Putamen (tissue), 1 donor: ENCODE measurements around the gene RTCA.
A peak's percentile ranks its signal among the peaks of the same experiment; 100 is the strongest.
"Not testable (repeated sequence)": the region's sequence is repeated elsewhere in the genome, so short reads cannot be mapped to it uniquely, and the experiment has no call there.

Source experiments
- DNase-seq: peaks from one replicate; pipeline ENCODE4 v3.0.0-alpha.2; 2016; ENCODE audit warnings: low spot score

The RTCA gene

DNA sequence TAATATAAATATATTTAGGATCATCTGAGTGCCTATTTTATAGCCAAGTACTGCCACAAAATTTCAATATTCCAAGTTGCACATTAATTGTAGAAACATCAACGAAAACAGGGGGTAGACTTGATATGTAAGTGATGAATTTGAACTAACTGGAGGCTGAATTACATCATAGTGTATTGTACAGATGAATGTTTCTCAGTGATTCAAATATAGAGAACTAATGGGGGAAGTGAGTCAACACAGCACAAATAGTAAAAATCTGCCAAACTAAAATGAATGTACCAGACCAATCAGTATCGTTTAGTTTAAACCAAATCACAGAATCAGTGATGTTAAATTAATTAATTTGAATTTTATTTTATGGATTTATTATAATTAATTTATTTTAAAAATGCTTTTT lies 42.8 kb downstream of the RTCA start:
- no peak for DNase-seq

GRCh38 chr1:100309863-100310262 lies 43.8 kb downstream of the RTCA start:
- no peak for DNase-seq

DNA sequence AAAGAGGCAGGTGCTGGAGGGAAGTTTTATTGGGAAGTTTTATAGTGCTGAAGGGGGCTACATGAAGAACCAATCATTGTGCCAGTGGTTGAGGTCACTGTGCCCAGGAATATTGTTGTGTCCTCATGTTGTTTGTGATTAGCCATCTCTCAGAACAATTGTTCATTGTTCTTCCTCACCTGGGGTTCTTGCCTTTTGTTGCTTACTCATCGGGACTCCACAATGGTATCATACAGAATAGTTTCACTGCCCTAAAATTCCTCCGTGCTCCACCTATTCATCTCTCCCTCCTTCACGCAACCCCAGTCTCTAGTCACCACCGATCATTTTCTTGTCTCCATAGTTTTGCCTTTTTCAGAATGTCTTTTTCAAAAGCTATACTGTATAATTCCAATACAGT lies 47.4 kb downstream of the RTCA start:
- no peak for DNase-seq

- DNase-seq = no peak
These were observed 50.6 kb downstream of the RTCA start for GRCh38 chr1:100316622-100317021.

DNA sequence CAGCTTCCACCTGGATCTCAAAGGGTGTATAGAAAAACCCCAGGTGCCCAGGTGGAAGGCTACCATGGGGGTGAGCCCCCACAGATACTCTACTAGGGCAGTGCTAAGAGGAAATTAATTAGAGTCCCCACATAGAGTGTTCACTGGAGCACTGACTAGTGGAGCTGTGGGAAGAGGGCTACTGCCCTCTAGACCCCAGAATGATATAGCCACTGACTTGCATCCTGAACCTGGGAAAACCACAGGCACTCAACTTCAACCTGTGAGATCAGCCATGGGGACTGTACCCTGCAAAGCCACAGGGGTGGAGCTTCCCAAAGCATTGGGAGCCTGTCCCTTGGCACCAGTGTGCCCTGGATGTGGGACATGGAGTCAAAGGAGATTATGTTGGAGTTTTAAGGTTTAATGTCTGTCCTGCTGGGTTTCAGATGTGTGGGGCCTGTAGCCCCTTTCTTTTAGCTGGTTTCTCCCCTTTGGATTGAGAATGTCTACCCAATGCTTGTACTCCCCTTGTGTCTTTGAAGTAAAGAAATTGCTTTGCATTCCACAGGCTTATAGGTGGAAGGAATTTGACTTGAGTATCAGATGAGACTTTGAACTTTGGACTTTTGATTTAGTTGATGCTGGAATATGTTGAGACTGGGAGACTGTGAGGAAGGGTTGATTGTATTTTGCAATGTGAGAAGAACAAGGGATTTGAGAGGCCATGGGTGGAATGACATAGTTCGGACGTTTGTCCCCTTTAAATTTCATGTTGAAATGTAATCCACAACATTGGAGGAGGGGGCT lies 54.5 kb downstream of the RTCA start:
- no peak for DNase-seq

- DNase-seq = no peak
These were observed 55.1 kb downstream of the RTCA start for GRCh38 chr1:100321100-100321493.

DNA sequence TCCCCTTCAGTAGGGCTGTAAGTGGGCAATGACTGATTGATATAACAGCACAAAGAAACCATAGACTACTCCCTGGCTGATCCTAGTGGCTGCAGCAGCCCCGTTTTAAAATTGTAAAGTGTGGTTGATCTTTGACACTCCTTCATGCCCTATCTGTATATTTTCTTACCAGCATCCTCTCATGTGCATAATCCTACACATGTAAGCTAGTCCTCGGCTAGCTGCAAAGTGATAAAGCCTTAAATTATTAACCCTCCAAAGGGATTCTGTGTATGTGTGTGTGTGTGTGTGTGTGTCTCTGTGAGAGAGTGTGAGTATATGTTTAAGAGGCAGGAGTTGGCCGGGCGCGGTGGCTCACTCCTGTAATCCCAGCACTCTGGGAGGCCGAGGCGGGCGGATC lies 55.5 kb downstream of the RTCA start:
- no peak for DNase-seq

- DNase-seq = no peak
These were observed 56.6 kb downstream of the RTCA start for GRCh38 chr1:100322436-100323211.

- no peak for DNase-seq
These were observed 57.5 kb downstream of the RTCA start for GRCh38 chr1:100323419-100324106.

GRCh38 chr1:100325415-100326324 lies 59.7 kb downstream of the RTCA start:
- no peak for DNase-seq

- not testable (repeated sequence) for DNase-seq
These were observed 60.3 kb downstream of the RTCA start for GRCh38 chr1:100326325-100326670.

- DNase-seq = peak; percentile 12
These were observed 62.1 kb downstream of the RTCA start for GRCh38 chr1:100328133-100328532.

DNA sequence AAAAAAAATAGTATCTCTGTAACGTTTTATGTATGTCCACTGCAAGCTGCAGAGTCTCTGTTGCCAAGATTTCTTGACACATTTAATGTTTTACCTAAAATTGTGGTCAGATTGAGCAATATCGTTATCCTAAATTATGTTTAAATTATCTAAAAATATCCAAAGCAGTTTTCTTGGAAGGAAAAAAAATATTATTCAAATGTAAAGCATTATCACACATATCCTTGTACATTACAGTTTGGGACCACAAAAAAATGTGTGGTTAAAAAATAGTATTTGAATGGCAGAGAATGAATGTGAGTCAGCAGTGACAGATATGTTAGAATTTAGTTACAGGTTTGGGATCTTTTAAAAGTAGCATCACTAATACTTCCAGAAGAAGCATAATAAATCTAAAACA lies 65.1 kb downstream of the RTCA start:
- not testable (repeated sequence) for DNase-seq

- no peak for DNase-seq
These were observed 66.3 kb downstream of the RTCA start for GRCh38 chr1:100332331-100332730.

DNA sequence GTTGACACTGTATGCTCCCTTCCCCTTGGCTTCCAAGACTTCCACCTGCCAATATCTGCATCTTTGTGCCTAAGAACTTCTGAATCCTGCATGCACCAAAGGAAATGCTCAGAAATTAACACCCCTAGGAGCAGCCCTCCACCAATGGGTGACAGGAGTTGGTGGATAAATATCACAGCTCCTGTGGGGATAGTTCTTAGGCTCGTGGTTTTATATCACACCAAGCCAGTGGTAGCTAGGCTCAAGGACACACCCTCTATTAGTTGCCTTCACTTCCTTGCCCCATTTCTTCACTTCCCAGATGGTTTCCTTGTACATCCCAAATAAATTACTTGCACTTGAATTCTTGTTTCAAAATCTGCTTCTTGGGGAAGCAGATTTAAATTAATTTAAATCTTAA lies 69.4 kb downstream of the RTCA start:
- no peak for DNase-seq

GRCh38 chr1:100337878-100338277 lies 71.9 kb downstream of the RTCA start:
- DNase-seq = not testable (repeated sequence)

- DNase-seq = not testable (repeated sequence)
These were observed 73.7 kb downstream of the RTCA start for GRCh38 chr1:100339735-100340134.

DNA sequence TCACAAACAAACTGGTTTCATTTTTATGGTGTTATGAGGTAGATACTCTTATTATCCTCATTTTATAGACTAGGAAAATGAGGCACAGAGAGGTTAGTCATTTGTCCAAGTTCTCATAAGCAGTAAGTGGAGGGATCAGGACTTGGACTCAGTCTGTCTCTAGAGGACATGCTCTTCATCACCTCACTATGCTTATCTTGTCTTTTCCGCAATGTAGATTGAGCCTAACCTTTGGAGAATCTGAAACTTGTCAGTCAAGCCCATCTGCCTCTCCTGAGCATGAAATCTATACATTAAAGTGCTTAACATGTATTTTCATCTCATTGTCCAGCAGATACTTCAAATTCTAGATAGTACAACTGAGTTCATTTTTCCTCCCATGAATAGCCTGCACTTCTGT lies 74.5 kb downstream of the RTCA start:
- no peak for DNase-seq

DNA sequence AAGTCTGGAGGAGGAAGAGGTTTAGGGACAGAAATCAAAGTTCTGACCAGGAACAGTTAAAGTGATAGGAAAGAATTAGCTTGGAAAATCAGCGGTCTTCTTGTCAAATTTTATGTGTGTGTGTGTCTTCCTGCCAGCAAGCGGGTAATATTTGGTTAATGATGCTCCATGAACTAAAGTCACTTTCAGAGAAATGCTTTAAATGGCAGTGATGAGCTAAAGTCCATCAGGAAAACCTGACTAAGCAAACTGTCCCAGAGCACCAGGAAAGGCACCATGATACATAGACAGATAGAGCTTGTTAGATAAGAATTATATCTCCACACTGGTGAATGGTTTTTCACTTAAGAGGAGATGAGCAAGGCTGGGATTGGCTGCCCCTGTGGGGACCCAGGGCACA lies 76.3 kb downstream of the RTCA start:
- DNase-seq = no peak
